ENCODE results near the gene NOL12.
"Not testable (repeated sequence)": the region's sequence is repeated elsewhere in the genome, so short reads cannot be mapped to it uniquely, and the experiment has no call there.

The NOL12 gene

GRCh38 chr22:37686002-37686982 lies at the start of gene NOL12:
Gene NOL12 (plus strand): TSS chr22:37686343. CDS start chr22:37686393, 50 bp downstream.
- in situ Hi-C loops (cut with HindIII; ENCODE audit: low pct_ligation_motif_present, low pct_unique_long_range_greater_than_20kb, low sequenced_read_pairs): no loop called here

GRCh38 chr22:37636949-37637273 lies 49.2 kb upstream of the NOL12 start:
- no peak for DNase-seq
- in situ Hi-C loops (cut with HindIII; ENCODE audit: low pct_ligation_motif_present, low pct_unique_long_range_greater_than_20kb, low sequenced_read_pairs): no loop called here

More at GRCh38 chr22:37686002-37686982, at the start of gene NOL12:
- DNase-seq: peak; percentile 86

GRCh38 chr22:37638391-37639069 lies 47.6 kb upstream of the NOL12 start:
- in situ Hi-C loops (cut with HindIII; ENCODE audit: low pct_ligation_motif_present, low pct_unique_long_range_greater_than_20kb, low sequenced_read_pairs): no loop called here
- DNase-seq: no peak

- DNase-seq: peak; percentile 20
- in situ Hi-C loops (cut with HindIII; ENCODE audit: low pct_ligation_motif_present, low pct_unique_long_range_greater_than_20kb, low sequenced_read_pairs): no loop called here
Measured at GRCh38 chr22:37639070-37639760, 46.9 kb upstream of the NOL12 start, which contains the start of gene SH3BP1. Gene SH3BP1 (plus strand): TSS chr22:37639669. CDS start chr22:37639788, 119 bp downstream.

- in situ Hi-C loops (cut with HindIII; ENCODE audit: low pct_ligation_motif_present, low pct_unique_long_range_greater_than_20kb, low sequenced_read_pairs): no loop called here
- no peak for DNase-seq
Measured at GRCh38 chr22:37639771-37640590, 46.2 kb upstream of the NOL12 start.

GRCh38 chr22:37640591-37641560 lies 45.3 kb upstream of the NOL12 start:
- in situ Hi-C loops (cut with HindIII; ENCODE audit: low pct_ligation_motif_present, low pct_unique_long_range_greater_than_20kb, low sequenced_read_pairs): no loop called here
- DNase-seq: no peak

GRCh38 chr22:37641561-37641949 lies 44.6 kb upstream of the NOL12 start:
- DNase-seq: no peak
- in situ Hi-C loops (cut with HindIII; ENCODE audit: low pct_ligation_motif_present, low pct_unique_long_range_greater_than_20kb, low sequenced_read_pairs): no loop called here

GRCh38 chr22:37643225-37643847 lies 42.8 kb upstream of the NOL12 start:
- in situ Hi-C loops (cut with HindIII; ENCODE audit: low pct_ligation_motif_present, low pct_unique_long_range_greater_than_20kb, low sequenced_read_pairs): no loop called here
- DNase-seq: peak; percentile 61

GRCh38 chr22:37647317-37647716 lies 38.8 kb upstream of the NOL12 start:
- DNase-seq: no peak
- in situ Hi-C loops (cut with HindIII; ENCODE audit: low pct_ligation_motif_present, low pct_unique_long_range_greater_than_20kb, low sequenced_read_pairs): no loop called here

- no peak for DNase-seq
- in situ Hi-C loops (cut with HindIII; ENCODE audit: low pct_ligation_motif_present, low pct_unique_long_range_greater_than_20kb, low sequenced_read_pairs): no loop called here
Measured at GRCh38 chr22:37647928-37648327, 38.2 kb upstream of the NOL12 start.

GRCh38 chr22:37650463-37651136 lies 35.5 kb upstream of the NOL12 start:
- in situ Hi-C loops (cut with HindIII; ENCODE audit: low pct_ligation_motif_present, low pct_unique_long_range_greater_than_20kb, low sequenced_read_pairs): no loop called here
- no peak for DNase-seq

- no peak for DNase-seq
- in situ Hi-C loops (cut with HindIII; ENCODE audit: low pct_ligation_motif_present, low pct_unique_long_range_greater_than_20kb, low sequenced_read_pairs): no loop called here
Measured at GRCh38 chr22:37654563-37655251, 31.4 kb upstream of the NOL12 start.

GRCh38 chr22:37655252-37655563 lies 30.9 kb upstream of the NOL12 start:
- DNase-seq: no peak
- in situ Hi-C loops (cut with HindIII; ENCODE audit: low pct_ligation_motif_present, low pct_unique_long_range_greater_than_20kb, low sequenced_read_pairs): no loop called here

- DNase-seq; in situ Hi-C loops (cut with HindIII; ENCODE audit: low pct_ligation_motif_present, low pct_unique_long_range_greater_than_20kb, low sequenced_read_pairs): not testable (repeated sequence)
Measured at GRCh38 chr22:37656583-37656982, 29.6 kb upstream of the NOL12 start.

- in situ Hi-C loops (cut with HindIII; ENCODE audit: low pct_ligation_motif_present, low pct_unique_long_range_greater_than_20kb, low sequenced_read_pairs): no loop called here
- peak; percentile 31 for DNase-seq
Measured at GRCh38 chr22:37657590-37658132, 28.5 kb upstream of the NOL12 start.

Data from ACHN (cell line).